HepG2 (cell line): ENCODE measurements around the gene ETHE1. TPM values are rescaled to one million over a fixed set of nuclear protein-coding genes. Genes with fewer than 3 reads are reported as not detected.

ENCODE experiments used
- ATAC-seq: fragments of 200-7000 bp; cut with Tn5 transposase; 3 replicates; pipeline ENCODE4 v1.9.1; 2020; ENCODE audit warnings: mild to moderate bottlenecking, moderate library complexity
- BruUV-seq: library from RNA; stranded (reverse); fragments of 400-500 nt; replicated peaks from 2 replicates; lab custom pipeline; 2021; lab: Mats Ljungman, UMichigan
- CTCF ChIA-PET: fragments of 300-600 bp; formaldehyde crosslinking; extraction: SDS; loops from one replicate; lab custom pipeline; 2021; ENCODE audit warnings: low total read pairs, inconsistent platforms, low intra/inter-chr PET ratio; lab: Yijun Ruan, JAX
- POLR2A ChIA-PET: fragments of 350-600 bp; sonication (Branson Sonifier 250); formaldehyde crosslinking; loops from one replicate; lab custom pipeline; 2020; ENCODE audit warnings: antibody characterized with exemption, inconsistent platforms; lab: Yijun Ruan, JAX
- DNase-seq: peaks from one replicate; pipeline ENCODE4 v3.0.0-alpha.2; 2015; ENCODE audit warnings: low spot score
- FAIRE-seq: peaks from 3 replicates; lab custom pipeline; 2011; peaks lifted over from hg19 to GRCh38; lab: Jason Lieb, UNC
- H2AFZ ChIP-seq: one replicate; pipeline ENCODE4 v1.6.1; 2011; ENCODE audit warnings: low read length, inconsistent platforms
- H3K27ac ChIP-seq: fragments of 300-600 bp; 3 replicates; pipeline ENCODE4 v1.8.0; 2011; ENCODE audit warnings: mixed run types, mild to moderate bottlenecking, mixed read lengths, low read length, inconsistent platforms; ENCODE audit not compliant: insufficient read depth; ENCODE audit errors: extremely low read length
- H3K27me3 ChIP-seq, 2 experiments: fragments of 200-600 bp in 1 of 2; 2 replicates in 1 of 2; 3 replicates in 1 of 2; pipeline versions ENCODE4 v1.6.0 to v1.8.0; 2011; ENCODE audit warnings: low read length in 2 of 2, mild to moderate bottlenecking in 2 of 2, moderate library complexity in 2 of 2, inconsistent platforms in 1 of 2; ENCODE audit not compliant: insufficient read depth in 2 of 2, control insufficient read depth in 1 of 2
- H3K36me3 ChIP-seq, 2 experiments: fragments of 200-600 bp in 1 of 2; replicated peaks in 1 of 2; 2 replicates in 1 of 2; 3 replicates in 1 of 2; pipeline versions ENCODE4 v1.5.1 to v1.8.0; 2011; ENCODE audit warnings: low read length in 2 of 2, inconsistent platforms in 1 of 2; ENCODE audit not compliant: insufficient read depth in 2 of 2, control insufficient read depth in 1 of 2
- H3K4me1 ChIP-seq: 2 replicates; pipeline ENCODE4 v1.5.1; 2012; ENCODE audit warnings: low read length, inconsistent platforms; ENCODE audit not compliant: insufficient read depth
- H3K4me2 ChIP-seq: 2 replicates; pipeline ENCODE4 v1.6.0; 2011; ENCODE audit warnings: low read depth, low read length, inconsistent platforms
- H3K4me3 ChIP-seq, 3 experiments: fragments of 200-600 bp in 1 of 3; sonication (generic), shearing (Covaris generic) in 1 of 3; replicated peaks in 1 of 3; 2 replicates each; pipeline ENCODE4 v1.5.1; 2011 to 2016; ENCODE audit warnings: low read length in 3 of 3, inconsistent platforms in 2 of 3, low read depth in 2 of 3, mild to moderate bottlenecking in 2 of 3, control low read depth in 1 of 3, mixed read lengths in 1 of 3; ENCODE audit not compliant: insufficient read depth in 1 of 3
- H3K79me2 ChIP-seq: one replicate; pipeline ENCODE4 v1.6.1; 2011; ENCODE audit warnings: low read length, inconsistent platforms; ENCODE audit not compliant: insufficient read depth
- H3K9ac ChIP-seq: 2 replicates; pipeline ENCODE4 v1.6.0; 2011; ENCODE audit warnings: mild to moderate bottlenecking, low read depth, low read length, inconsistent platforms; ENCODE audit not compliant: insufficient read depth
- H3K9me3 ChIP-seq: 2 replicates; pipeline ENCODE4 v1.5.1; 2012; ENCODE audit warnings: mild to moderate bottlenecking, low read length
- H4K20me1 ChIP-seq: 2 replicates; pipeline ENCODE4 v1.6.0; 2011; ENCODE audit warnings: inconsistent platforms, mild to moderate bottlenecking, low read length, moderate library complexity; ENCODE audit not compliant: insufficient read depth
- ADNP ChIP-seq: sonication (generic); formaldehyde crosslinking; IDR thresholded peaks from 2 replicates; pipeline ENCODE4 v1.4.0; 2020; ENCODE audit warnings: missing genetic modification reagents
- BORCS8-MEF2B ChIP-seq: sonication (generic); formaldehyde crosslinking; IDR thresholded peaks from 2 replicates; pipeline ENCODE4 v1.8.0; 2022; ENCODE audit warnings: mild to moderate bottlenecking, missing genetic modification reagents
- DRAP1 ChIP-seq: IDR thresholded peaks from 2 replicates; pipeline ENCODE4 v1.6.1; 2016; ENCODE audit warnings: missing genetic modification reagents, missing compliant biosample characterization
- FOXO1 ChIP-seq: sonication (generic); formaldehyde crosslinking; IDR thresholded peaks from 2 replicates; pipeline ENCODE4 v1.4.0; 2020; ENCODE audit warnings: missing genetic modification reagents
- HOXA3 ChIP-seq: sonication (generic); formaldehyde crosslinking; IDR thresholded peaks from 2 replicates; pipeline ENCODE4 v1.5.0; 2020; ENCODE audit warnings: missing genetic modification reagents
- HOXA5 ChIP-seq: sonication (generic); formaldehyde crosslinking; IDR thresholded peaks from 2 replicates; pipeline ENCODE4 v1.4.0; 2020; ENCODE audit warnings: missing genetic modification reagents
- POLR2A ChIP-seq, 2 experiments: IDR thresholded peaks; 2 replicates each; pipeline ENCODE4 v1.6.1; 2011; ENCODE audit warnings: low read depth in 2 of 2, low read length in 2 of 2, mild to moderate bottlenecking in 1 of 2, moderate library complexity in 1 of 2; ENCODE audit not compliant: insufficient read depth in 1 of 2
- RARA ChIP-seq: IDR thresholded peaks from 2 replicates; pipeline ENCODE4 v1.6.1; 2016; ENCODE audit warnings: missing genetic modification reagents, missing compliant biosample characterization
- XBP1 ChIP-seq: sonication (generic); formaldehyde crosslinking; IDR thresholded peaks from 2 replicates; pipeline ENCODE4 v1.5.0; 2020; ENCODE audit warnings: missing genetic modification reagents
- ZBTB3 ChIP-seq: sonication (generic); formaldehyde crosslinking; IDR thresholded peaks from 2 replicates; pipeline ENCODE4 v1.4.0; 2020; ENCODE audit warnings: low read depth, mild to moderate bottlenecking, moderate library complexity, missing genetic modification reagents, borderline replicate concordance
- ZBTB38 ChIP-seq: sonication (generic); formaldehyde crosslinking; IDR thresholded peaks from 2 replicates; pipeline ENCODE4 v1.5.1; 2020; ENCODE audit warnings: mild to moderate bottlenecking, missing genetic modification reagents
- ZNF235 ChIP-seq: sonication (generic); formaldehyde crosslinking; IDR thresholded peaks from 2 replicates; pipeline ENCODE4 v1.8.1; 2023; ENCODE audit warnings: mild to moderate bottlenecking, missing genetic modification reagents, borderline replicate concordance
- ZNF382 ChIP-seq: sonication (generic); formaldehyde crosslinking; IDR thresholded peaks from 2 replicates; pipeline ENCODE4 v1.5.0; 2020; ENCODE audit warnings: missing genetic modification reagents, mild to moderate bottlenecking, borderline replicate concordance
- ZNF446 ChIP-seq: sonication (generic); formaldehyde crosslinking; IDR thresholded peaks from 2 replicates; pipeline ENCODE4 v1.5.0; 2020; ENCODE audit warnings: mild to moderate bottlenecking, missing genetic modification reagents
- ZNF530 ChIP-seq: sonication (generic); formaldehyde crosslinking; IDR thresholded peaks from 2 replicates; pipeline ENCODE4 v1.5.0; 2020; ENCODE audit warnings: low read depth, mild to moderate bottlenecking, missing genetic modification reagents
- ZNF7 ChIP-seq: IDR thresholded peaks from 2 replicates; pipeline ENCODE4 v1.6.1; 2016; ENCODE audit warnings: missing biosample characterization, missing genetic modification reagents
- ZNF776 ChIP-seq: sonication (generic); formaldehyde crosslinking; IDR thresholded peaks from 2 replicates; pipeline ENCODE4 v1.4.0; 2020; ENCODE audit warnings: mild to moderate bottlenecking, missing genetic modification reagents
- ZNF792 ChIP-seq: IDR thresholded peaks from 2 replicates; pipeline ENCODE4 v1.6.1; 2016
- ZNF816 ChIP-seq: sonication (generic); formaldehyde crosslinking; IDR thresholded peaks from 2 replicates; pipeline ENCODE4 v1.8.0; 2022; ENCODE audit warnings: missing genetic modification reagents, mild to moderate bottlenecking, borderline replicate concordance
- WGBS: methylation state at CpG from one replicate; pipeline ENCODE4 v1.1.6; 2017; ENCODE audit warnings: low lambda C conversion rate; 5-methylcytosine and 5-hydroxymethylcytosine counted together
- in situ Hi-C: cut with HindIII; loops from 2 replicates; pipeline ENCODE4 v1.10.0; 2017; ENCODE audit warnings: low pct_unique_long_range_greater_than_20kb; ENCODE audit not compliant: extremely low pct_ligation_motif_present
- intact Hi-C: fragments of 100-400 bp; cut with micrococcal nuclease; formaldehyde crosslinking; loops from one replicate; pipeline ENCODE4 v1.10.0; 2022; ENCODE audit not compliant: unreplicated experiment
- polyA plus RNA-seq, 8 experiments: library from polyadenylated mRNA; depleted of rRNA in 3 of 8; stranded (reverse) in 7 of 8; unstranded in 1 of 8; fragments of >200 nt; fragmentation: Illumina TruSeq in 4 of 8; extraction: Trizol in 4 of 8; gene quantifications; 2 replicates each; pipeline versions ENCODE4 v1.2.1 to v1.2.3, GENCODE V29; 2011 to 2016; ENCODE audit warnings: low read depth in 4 of 8, missing spikeins in 1 of 8, mixed read lengths in 1 of 8; ENCODE audit not compliant: insufficient read depth in 1 of 8
- total RNA-seq, 5 experiments: library from RNA; depleted of rRNA; stranded (reverse); fragments of >200 nt; fragmentation: Illumina TruSeq; extraction: Trizol; gene quantifications; 2 replicates each; pipeline ENCODE4 v1.2.3, GENCODE V29; 2016; ENCODE audit warnings: low read depth in 1 of 5
- TF ChIP-seq, protein P1 (sequence below): sonication (generic); formaldehyde crosslinking; IDR thresholded peaks from 2 replicates; pipeline ENCODE4 v1.8.0; 2022; ENCODE audit warnings: mild to moderate bottlenecking, missing genetic modification reagents
- TF ChIP-seq, protein P2 (sequence below): conservative IDR thresholded peaks from 2 replicates; pipeline ENCODE4 v1.6.1; 2018; ENCODE audit warnings: missing genetic modification reagents

The ETHE1 gene
- total and polyA plus RNA-seq, 2 of the 13 experiments (the other 11 are each of a cell fraction or from before 2014, with no cell fraction given): 32.5 to 58.4 TPM

DNA sequence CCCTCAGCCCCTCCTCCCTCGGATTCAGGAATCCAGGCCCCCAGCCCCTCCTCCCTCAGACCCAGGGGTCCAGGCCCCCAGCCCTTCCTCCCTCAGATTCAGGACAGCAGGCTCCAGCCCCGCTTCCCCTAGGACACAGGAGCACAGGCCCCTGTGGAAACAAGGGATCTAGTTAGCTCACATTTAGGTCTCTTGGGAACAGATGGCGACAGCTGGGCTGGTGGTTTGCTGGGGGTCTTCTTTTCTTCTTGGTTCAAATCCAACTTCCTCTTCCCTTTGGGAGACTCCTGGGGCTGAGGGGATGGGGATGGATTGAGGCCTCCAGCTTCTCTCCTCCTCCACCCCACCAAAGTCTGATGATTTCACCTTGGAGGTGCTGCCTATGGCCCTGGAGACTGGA, 25.6 kb upstream of the ETHE1 start:
- Histone ChIP-seq H2AFZ (no peak overlapping the region), H3K79me2 (no peaks in the 10 kb centered on the region), H3K4me3 (no peak overlapping the region), H3K9me3 (no peaks in the 10 kb centered on the region), H3K27ac (no peak overlapping the region), H4K20me1 (no peaks in the 10 kb centered on the region), H3K4me1 (no peaks in the 10 kb centered on the region), H3K9ac (no peak overlapping the region), H3K36me3 (peaks cover 18 to 47% of the 10 kb centered on the region in 2 experiments), H3K27me3 (no peaks in the 10 kb centered on the region), H3K4me2 (no peak overlapping the region)
- CTCF ChIA-PET: no interaction called here
- intact Hi-C loops: no loop called here
- no peak for ATAC-seq
- TF ChIP-seq, protein P1, sequence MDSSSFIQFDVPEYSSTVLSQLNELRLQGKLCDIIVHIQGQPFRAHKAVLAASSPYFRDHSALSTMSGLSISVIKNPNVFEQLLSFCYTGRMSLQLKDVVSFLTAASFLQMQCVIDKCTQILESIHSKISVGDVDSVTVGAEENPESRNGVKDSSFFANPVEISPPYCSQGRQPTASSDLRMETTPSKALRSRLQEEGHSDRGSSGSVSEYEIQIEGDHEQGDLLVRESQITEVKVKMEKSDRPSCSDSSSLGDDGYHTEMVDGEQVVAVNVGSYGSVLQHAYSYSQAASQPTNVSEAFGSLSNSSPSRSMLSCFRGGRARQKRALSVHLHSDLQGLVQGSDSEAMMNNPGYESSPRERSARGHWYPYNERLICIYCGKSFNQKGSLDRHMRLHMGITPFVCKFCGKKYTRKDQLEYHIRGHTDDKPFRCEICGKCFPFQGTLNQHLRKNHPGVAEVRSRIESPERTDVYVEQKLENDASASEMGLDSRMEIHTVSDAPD (CRISPR knock-in tag): no peak
- TF ChIP-seq ZNF7 (CRISPR knock-in tag): no peak
- TF ChIP-seq ZNF382 (CRISPR knock-in tag): no peak
- 100% methylated on average over 2 of the region's 3 CpGs for WGBS
- POLR2A ChIA-PET: no interaction called here
- BruUV-seq: no TSS peak
- no peak for DNase-seq
- in situ Hi-C loops: no loop called here
- FAIRE-seq: no peak

GRCh38 chr19:43552198-43552450, 25.1 kb upstream of the ETHE1 start:
- no peaks in the 10 kb centered on the region for H3K27me3 ChIP-seq
- CTCF ChIA-PET: no interaction called here
- intact Hi-C loops: no loop called here
- H3K4me2 ChIP-seq: no peak overlapping the region
- H3K4me1 ChIP-seq: no peaks in the 10 kb centered on the region
- H3K9me3 ChIP-seq: no peaks in the 10 kb centered on the region
- H3K27ac ChIP-seq: no peak overlapping the region
- in situ Hi-C loops: no loop called here
- peaks cover 18 to 47% of the 10 kb centered on the region in 2 experiments; a peak in 4 of 5 replicates for H3K36me3 ChIP-seq
- POLR2A ChIA-PET: no interaction called here
- ATAC-seq (no peak), DNase-seq (no peak), FAIRE-seq (no peak)
- WGBS: no CpG with 5 or more reads among the region's 3 CpGs
- no peak overlapping the region for H3K4me3 ChIP-seq
- H3K79me2 ChIP-seq: no peaks in the 10 kb centered on the region
- H4K20me1 ChIP-seq: no peaks in the 10 kb centered on the region
- no TSS peak for BruUV-seq
- no peak overlapping the region for H3K9ac ChIP-seq
- no peak overlapping the region for H2AFZ ChIP-seq
- TF ChIP-seq POLR2A (IDR thresholded peaks at IDR 0.05; ENCODE audit: insufficient read depth in 1 of 2, low read depth in 2 of 2, low read length in 2 of 2) (no peak), ZNF776 (CRISPR knock-in tag) (no peak), ZBTB38 (CRISPR knock-in tag) (no peak), HOXA3 (CRISPR knock-in tag) (no peak), ZBTB3 (CRISPR knock-in tag) (no peak), ZNF530 (CRISPR knock-in tag) (no peak), RARA (no peak), BORCS8-MEF2B (CRISPR knock-in tag) (no peak), FOXO1 (no peak), ZNF816 (CRISPR knock-in tag) (no peak), DRAP1 (CRISPR knock-in tag) (no peak), ZNF446 (no peak), HOXA5 (CRISPR knock-in tag) (no peak), ZNF792 (CRISPR knock-in tag) (no peak), ADNP (no peak), XBP1 (CRISPR knock-in tag) (no peak), ZNF235 (CRISPR knock-in tag) (no peak)
- TF ChIP-seq, protein P2, sequence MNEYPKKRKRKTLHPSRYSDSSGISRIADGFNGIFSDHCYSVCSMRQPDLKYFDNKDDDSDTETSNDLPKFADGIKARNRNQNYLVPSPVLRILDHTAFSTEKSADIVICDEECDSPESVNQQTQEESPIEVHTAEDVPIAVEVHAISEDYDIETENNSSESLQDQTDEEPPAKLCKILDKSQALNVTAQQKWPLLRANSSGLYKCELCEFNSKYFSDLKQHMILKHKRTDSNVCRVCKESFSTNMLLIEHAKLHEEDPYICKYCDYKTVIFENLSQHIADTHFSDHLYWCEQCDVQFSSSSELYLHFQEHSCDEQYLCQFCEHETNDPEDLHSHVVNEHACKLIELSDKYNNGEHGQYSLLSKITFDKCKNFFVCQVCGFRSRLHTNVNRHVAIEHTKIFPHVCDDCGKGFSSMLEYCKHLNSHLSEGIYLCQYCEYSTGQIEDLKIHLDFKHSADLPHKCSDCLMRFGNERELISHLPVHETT (CRISPR knock-in tag): no peak
